Keratinocyte (primary cell): ENCODE measurements around the gene SLC44A1. TPM values are rescaled to one million over a fixed set of nuclear protein-coding genes. Genes with fewer than 3 reads are reported as not detected.

ENCODE experiments used
- DNase-seq: peaks from one replicate; pipeline ENCODE4 v3.0.0-alpha.2; 2011; ENCODE audit warnings: low read depth, missing footprints, low spot score
- FAIRE-seq: peaks from 2 replicates; lab custom pipeline; 2011; peaks lifted over from hg19 to GRCh38; lab: Jason Lieb, UNC
- H2AFZ ChIP-seq: 2 replicates; pipeline ENCODE4 v1.6.0; 2012; ENCODE audit warnings: low read length, control low read depth, inconsistent platforms; ENCODE audit not compliant: control insufficient read depth
- H3K27ac ChIP-seq: 2 replicates; pipeline ENCODE4 v1.5.1; 2011; ENCODE audit warnings: low read length; ENCODE audit not compliant: control insufficient read depth, insufficient read depth
- H3K27me3 ChIP-seq: 3 replicates; pipeline ENCODE4 v1.6.0; 2011; ENCODE audit warnings: low read length; ENCODE audit not compliant: control insufficient read depth, insufficient read depth; ENCODE audit errors: extremely low read depth
- H3K36me3 ChIP-seq, 2 experiments: 2 replicates in 1 of 2; 3 replicates in 1 of 2; pipeline ENCODE4 v1.5.1; 2011; ENCODE audit warnings: low read length in 2 of 2, mild to moderate bottlenecking in 1 of 2; ENCODE audit not compliant: control insufficient read depth in 2 of 2, insufficient read depth in 2 of 2; ENCODE audit errors: extremely low read depth in 1 of 2
- H3K4me1 ChIP-seq: 3 replicates; pipeline ENCODE4 v1.5.1; 2011; ENCODE audit warnings: low read length; ENCODE audit not compliant: control insufficient read depth, insufficient read depth; ENCODE audit errors: extremely low read depth
- H3K4me2 ChIP-seq: 3 replicates; pipeline ENCODE4 v1.6.0; 2011; ENCODE audit warnings: low read depth, low read length; ENCODE audit not compliant: control insufficient read depth, insufficient read depth; ENCODE audit errors: extremely low read depth
- H3K4me3 ChIP-seq, 3 experiments: fragments of 200-600 bp in 1 of 3; sonication (generic) in 1 of 3; 2 replicates in 2 of 3; 3 replicates in 1 of 3; pipeline ENCODE4 v1.5.1; 2011 to 2016; ENCODE audit warnings: low read length in 3 of 3, mild to moderate bottlenecking in 3 of 3, control low read depth in 2 of 3, inconsistent platforms in 1 of 3, low read depth in 1 of 3, mixed read lengths in 1 of 3, mixed run types in 1 of 3, moderate library complexity in 1 of 3; ENCODE audit not compliant: control insufficient read depth in 2 of 3, insufficient read depth in 2 of 3; ENCODE audit errors: extremely low read depth in 1 of 3
- H3K79me2 ChIP-seq: 2 replicates; pipeline ENCODE4 v1.6.0; 2012; ENCODE audit warnings: low read length; ENCODE audit not compliant: control insufficient read depth, insufficient read depth
- H3K9ac ChIP-seq: 3 replicates; pipeline ENCODE4 v1.6.0; 2011; ENCODE audit warnings: low read length; ENCODE audit not compliant: control insufficient read depth, insufficient read depth; ENCODE audit errors: extremely low read depth
- H3K9me1 ChIP-seq: 3 replicates; pipeline ENCODE4 v1.6.0; 2011; ENCODE audit warnings: low read length; ENCODE audit not compliant: control insufficient read depth, insufficient read depth; ENCODE audit errors: extremely low read depth
- H3K9me3 ChIP-seq: 2 replicates; pipeline ENCODE4 v1.5.1; 2012; ENCODE audit warnings: low read depth, low read length; ENCODE audit not compliant: control insufficient read depth
- H4K20me1 ChIP-seq: 3 replicates; pipeline ENCODE4 v1.6.0; 2011; ENCODE audit warnings: low read length; ENCODE audit not compliant: control insufficient read depth, insufficient read depth; ENCODE audit errors: extremely low read depth
- CTCF ChIP-seq, 3 experiments: IDR thresholded peaks in 1 of 3; conservative IDR thresholded peaks in 1 of 3; optimal IDR thresholded peaks in 1 of 3; 2 replicates in 2 of 3; 3 replicates in 1 of 3; pipeline versions ENCODE3 to v1.5.1; 2011; ENCODE audit warnings: low read length in 3 of 3, mild to moderate bottlenecking in 3 of 3, moderate library complexity in 2 of 3, control low read depth in 1 of 3, inconsistent platforms in 1 of 3; ENCODE audit not compliant: insufficient read depth in 2 of 3; ENCODE audit errors: extremely low read depth in 1 of 3
- EZH2 ChIP-seq: IDR thresholded peaks from one replicate; pipeline ENCODE4 v1.6.1; 2012; ENCODE audit warnings: inconsistent platforms, mild to moderate bottlenecking, low read length, moderate library complexity
- dilution Hi-C: fragments of 300-500 bp; cut with MboI; formaldehyde crosslinking; loops from one replicate; pipeline ENCODE4 v1.7.0; 2020; ENCODE audit warnings: low sequenced_read_pairs; ENCODE audit not compliant: extremely low pct_ligation_motif_present
- polyA plus RNA-seq, 5 experiments: library from polyadenylated mRNA; depleted of rRNA in 3 of 5; stranded (reverse) in 3 of 5; stranded (forward) in 1 of 5; unstranded in 1 of 5; fragments of >200 nt; gene quantifications; 1 replicate in 1 of 5; 2 replicates in 3 of 5; 3 replicates in 1 of 5; pipeline versions ENCODE4 v1.2.1 to v1.2.3, GENCODE V29; 2011 to 2012; ENCODE audit warnings: missing spikeins in 2 of 5, low read depth in 1 of 5, low replicate concordance in 1 of 5

Gene SLC44A1
- polyA plus RNA-seq, 1 donor (not counting 4 experiments of a cell fraction or from before 2014, with no cell fraction given): 22.9 TPM

DNA sequence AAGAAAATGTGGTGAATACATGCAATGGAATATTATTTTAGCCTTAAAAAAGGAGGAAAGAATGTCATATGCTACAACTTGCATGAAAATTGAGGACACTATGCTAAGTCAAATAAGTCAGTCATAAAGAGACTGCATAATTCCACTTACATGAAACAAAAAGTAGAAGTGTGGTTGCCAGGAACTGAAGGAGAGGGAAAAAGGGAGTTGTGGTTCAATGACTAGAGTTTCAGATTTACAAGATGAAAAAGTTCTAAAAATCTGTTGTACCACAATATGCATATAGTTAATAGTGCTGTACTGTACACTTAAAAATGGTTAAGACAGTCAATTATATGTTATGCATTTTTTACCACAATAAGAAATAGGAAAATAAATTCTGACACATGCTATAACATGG is 95.4 kb downstream of the SLC44A1 start:
- Histone ChIP-seq H2AFZ (no peak overlapping the region), H3K4me3 (no peak overlapping the region), H3K4me1 (no peaks in the 10 kb centered on the region), H3K9me3 (no peaks in the 10 kb centered on the region), H3K9me1 (no peaks in the 10 kb centered on the region), H3K9ac (no peak overlapping the region), H4K20me1 (no peaks in the 10 kb centered on the region), H3K79me2 (no peaks in the 10 kb centered on the region), H3K36me3 (peaks cover 3 to 6% of the 10 kb centered on the region in 2 experiments), H3K27me3 (no peaks in the 10 kb centered on the region), H3K27ac (no peak overlapping the region), H3K4me2 (no peak overlapping the region)
- FAIRE-seq (no peak), DNase-seq (no peak)
- TF ChIP-seq EZH2 (no peak), CTCF (optimal IDR thresholded peaks at IDR 0.05 in 1 of 3, IDR thresholded peaks at IDR 0.05 in 1 of 3, conservative IDR thresholded peaks at IDR 0.05 in 1 of 3; ENCODE audit: extremely low read depth in 1 of 3, insufficient read depth in 2 of 3, low read length in 3 of 3) (no peak)
- dilution Hi-C loops: no loop called here

DNA sequence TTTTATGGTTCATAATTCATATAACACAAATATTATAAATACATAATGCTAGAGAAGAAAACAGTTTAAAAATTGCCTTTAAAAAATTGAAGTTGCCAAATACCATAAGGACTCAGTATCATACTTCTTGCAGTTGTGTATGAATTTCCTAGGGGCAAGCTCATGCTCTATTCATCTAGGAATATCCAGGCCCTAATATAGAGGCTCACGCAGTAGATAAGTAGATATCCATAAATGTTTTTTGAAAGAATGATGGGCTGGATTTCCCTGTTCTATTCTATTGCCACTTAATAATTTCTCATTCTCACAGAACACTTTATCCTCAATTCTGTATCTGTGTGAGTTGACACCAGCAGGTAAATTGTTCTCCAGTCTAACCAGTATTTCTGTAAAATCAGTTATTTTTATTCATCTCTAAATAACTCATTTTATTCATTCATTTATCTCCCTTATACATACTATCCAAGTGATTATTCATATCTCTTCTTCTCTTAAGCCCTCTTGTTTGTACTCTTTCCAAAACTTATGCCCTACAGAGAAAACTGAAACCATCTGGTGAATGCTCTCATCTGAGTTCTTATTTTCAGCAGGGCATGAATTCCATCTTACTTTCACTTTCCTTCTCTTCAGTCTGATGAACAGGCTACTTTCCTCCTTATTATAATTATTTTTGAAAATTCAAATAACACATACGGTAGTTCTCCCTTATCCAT is 97.1 kb downstream of the SLC44A1 start:
- DNase-seq: no peak
- Histone ChIP-seq H4K20me1 (no peaks in the 10 kb centered on the region), H3K27me3 (no peaks in the 10 kb centered on the region), H3K36me3 (peaks cover under 1 to 4% of the 10 kb centered on the region in 2 experiments), H3K4me3 (no peak overlapping the region), H3K9ac (no peak overlapping the region), H3K9me1 (no peaks in the 10 kb centered on the region), H3K4me2 (no peak overlapping the region), H3K27ac (no peak overlapping the region), H3K79me2 (no peaks in the 10 kb centered on the region), H2AFZ (no peak overlapping the region), H3K4me1 (no peaks in the 10 kb centered on the region), H3K9me3 (no peaks in the 10 kb centered on the region)
- FAIRE-seq: no peak
- dilution Hi-C loops: no loop called here
- TF ChIP-seq CTCF (optimal IDR thresholded peaks at IDR 0.05 in 1 of 3, IDR thresholded peaks at IDR 0.05 in 1 of 3, conservative IDR thresholded peaks at IDR 0.05 in 1 of 3; ENCODE audit: extremely low read depth in 1 of 3, insufficient read depth in 2 of 3, low read length in 3 of 3) (no peak), EZH2 (no peak)
